Ovary (tissue), 9 donors: ENCODE data around the gene ABCC3. TPM values are rescaled to one million over a fixed set of nuclear protein-coding genes. Genes with fewer than 3 reads are reported as not detected.

Source experiments
- DNase-seq, 5 donors: peaks; one replicate each; pipeline ENCODE4 v3.0.0-alpha.2; 2019 to 2020
- H3K27ac ChIP-seq, 2 donors: fragments of 200-600 bp; one replicate each; pipeline versions ENCODE4 v1.5.1 to v1.8.0; 2019 to 2022
- H3K27me3 ChIP-seq: fragments of 200-600 bp; one replicate; pipeline ENCODE4 v1.8.0; 2022
- H3K36me3 ChIP-seq: fragments of 200-600 bp; sonication (generic); one replicate; pipeline ENCODE4 v1.5.1; 2019
- H3K4me1 ChIP-seq: one replicate; pipeline ENCODE4 v1.8.1; 2013; ENCODE audit warnings: mild to moderate bottlenecking, moderate library complexity; ENCODE audit not compliant: insufficient read depth
- H3K4me3 ChIP-seq: fragments of 200-600 bp; sonication (generic); one replicate; pipeline ENCODE4 v1.5.1; 2017
- H3K9me3 ChIP-seq, 2 donors: fragments of 200-600 bp in 1 of 2; sonication (generic) in 1 of 2; one replicate each; pipeline versions ENCODE4 v1.5.1 to v1.8.1; 2013 to 2019; ENCODE audit warnings: mild to moderate bottlenecking in 1 of 2, moderate library complexity in 1 of 2
- CTCF ChIP-seq, 3 donors: fragments of 450-650 bp in 2 of 3; fragments of 200-600 bp in 1 of 3; IDR thresholded peaks; one replicate each; pipeline versions ENCODE4 v1.5.1 to v1.8.0; 2016 to 2022; ENCODE audit warnings: antibody characterized with exemption in 3 of 3, mild to moderate bottlenecking in 1 of 3
- EP300 ChIP-seq: sonication (generic); formaldehyde crosslinking; IDR thresholded peaks from one replicate; pipeline ENCODE4 v1.6.1; 2017; ENCODE audit warnings: antibody characterized with exemption
- POLR2A ChIP-seq: fragments of 450-650 bp; IDR thresholded peaks from one replicate; pipeline ENCODE4 v1.6.1; 2017; ENCODE audit warnings: antibody characterized with exemption, mild to moderate bottlenecking, moderate library complexity
- WGBS, 3 donors: extraction: QIAGEN DNeasy Blood & Tissue Kit in 1 of 3; methylation state at CpG; one replicate each; pipeline versions ENCODE4 v1.1.5 to v1.1.7; 2013 to 2017; 5-methylcytosine and 5-hydroxymethylcytosine counted together
- intact Hi-C, 4 donors: fragments of 100-400 bp; cut with DNase I; formaldehyde crosslinking; loops; one replicate each; pipeline versions ENCODE4 v1.11.0 to v1.15.1; 2022 to 2023
- polyA plus RNA-seq, 2 donors: library from polyadenylated mRNA; stranded (reverse); fragments of 200-250 nt in 1 of 2; fragments of 350-450 nt in 1 of 2; fragmentation: Illumina TruSeq in 1 of 2; extraction: RNeasy Lipid Tissue Mini Kit (QIAGEN cat#74804) in 1 of 2; gene quantifications; one replicate each; pipeline ENCODE4 v1.2.3, GENCODE V29; 2013 to 2014
- total RNA-seq, 7 donors: library from RNA; depleted of rRNA in 2 of 7; stranded (reverse); fragments of >200 nt in 2 of 7; fragmentation: NEBNext Ultra II Directional in 3 of 7; extraction: Animal tissue kit (Norgen Biotek cat#: 25700) in 3 of 7; gene quantifications; one replicate each; pipeline versions ENCODE4 v1.1.0 to v1.2.4, GENCODE V29; 2016 to 2023
- donor health status: DM: no; HTN: no; CAD: no; lungs with moderate emphysema.
- donor health status: DM: no; HTN: no; CAD: no.
- donor health status: Bipolar disorder and iron deficiency.
- donor health status: DM: yes; HTN: yes; CAD: no.
- donor health status: DM: no; HTN: no; CAD: no.
- donor health status: DM: yes; HTN: yes; CAD: no.

ABCC3 gene
- total and polyA plus RNA-seq, 9 donors = 1.4 to 14.2 (median 5.2) TPM

- no peak for DNase-seq
- Histone ChIP-seq H3K4me3 (no peak overlapping the region), H3K4me1 (peaks cover 20% of the 10 kb centered on the region), H3K9me3 (no peaks in the 10 kb centered on the region), H3K27me3 (no peaks in the 10 kb centered on the region), H3K27ac (no peak overlapping the region), H3K36me3 (no peaks in the 10 kb centered on the region)
- intact Hi-C loops = no loop called here
- TF ChIP-seq POLR2A (no peak), CTCF (IDR thresholded peaks at IDR 0.05) (no peak), EP300 (no peak)
- WGBS, 3 donors = 55 to 66% (median 59%) methylated on average over 10 of the region's 10 CpGs
These were observed 41.4 kb upstream of the ABCC3 start for GRCh38 chr17:50593321-50593720.

GRCh38 chr17:50594128-50594823 lies 40.4 kb upstream of the ABCC3 start:
- DNase-seq = no peak
- intact Hi-C loops = no loop called here
- peaks cover 10% of the 10 kb centered on the region for H3K4me1 ChIP-seq
- no peak overlapping the region for H3K4me3 ChIP-seq
- no peaks in the 10 kb centered on the region for H3K9me3 ChIP-seq
- H3K27me3 ChIP-seq = no peaks in the 10 kb centered on the region
- no peak for TF ChIP-seq POLR2A
- no peak for TF ChIP-seq CTCF (IDR thresholded peaks at IDR 0.05)
- TF ChIP-seq EP300 = no peak
- H3K27ac ChIP-seq = no peak overlapping the region
- WGBS, 3 donors = 89 to 93% (median 91%) methylated on average over 11 of the region's 11 CpGs
- H3K36me3 ChIP-seq = no peaks in the 10 kb centered on the region

- Histone ChIP-seq H3K9me3 (no peaks in the 10 kb centered on the region), H3K36me3 (no peaks in the 10 kb centered on the region), H3K27ac (no peak overlapping the region), H3K4me3 (no peak overlapping the region), H3K4me1 (peaks cover 5% of the 10 kb centered on the region), H3K27me3 (no peaks in the 10 kb centered on the region)
- TF ChIP-seq CTCF (IDR thresholded peaks at IDR 0.05) (no peak), POLR2A (no peak)
- DNase-seq = no peak
- 89 to 92% (median 89%) methylated on average over 21 of the region's 21 CpGs for WGBS, 3 donors
- intact Hi-C loops = no loop called here
These were observed 39.8 kb upstream of the ABCC3 start for GRCh38 chr17:50594892-50595291.

GRCh38 chr17:50596191-50597037 lies 38.3 kb upstream of the ABCC3 start:
- no peaks in the 10 kb centered on the region for H3K9me3 ChIP-seq
- intact Hi-C loops = no loop called here
- no peak overlapping the region for H3K4me3 ChIP-seq
- TF ChIP-seq CTCF (IDR thresholded peaks at IDR 0.05) (no peak), POLR2A (no peak), EP300 (no peak)
- no peaks in the 10 kb centered on the region for H3K36me3 ChIP-seq
- 86 to 88% (median 87%) methylated on average over 34 of the region's 34 CpGs for WGBS, 3 donors
- no peaks in the 10 kb centered on the region for H3K4me1 ChIP-seq
- H3K27me3 ChIP-seq = no peaks in the 10 kb centered on the region
- no peak overlapping the region for H3K27ac ChIP-seq
- DNase-seq = no peak
